ENCODE measurements around the gene TBCCD1. TPM values are rescaled to one million over a fixed set of nuclear protein-coding genes. Genes with fewer than 3 reads are reported as not detected.

The TBCCD1 gene
- total RNA-seq, 1 donor from 2014 or later = 12.5 TPM

DNA sequence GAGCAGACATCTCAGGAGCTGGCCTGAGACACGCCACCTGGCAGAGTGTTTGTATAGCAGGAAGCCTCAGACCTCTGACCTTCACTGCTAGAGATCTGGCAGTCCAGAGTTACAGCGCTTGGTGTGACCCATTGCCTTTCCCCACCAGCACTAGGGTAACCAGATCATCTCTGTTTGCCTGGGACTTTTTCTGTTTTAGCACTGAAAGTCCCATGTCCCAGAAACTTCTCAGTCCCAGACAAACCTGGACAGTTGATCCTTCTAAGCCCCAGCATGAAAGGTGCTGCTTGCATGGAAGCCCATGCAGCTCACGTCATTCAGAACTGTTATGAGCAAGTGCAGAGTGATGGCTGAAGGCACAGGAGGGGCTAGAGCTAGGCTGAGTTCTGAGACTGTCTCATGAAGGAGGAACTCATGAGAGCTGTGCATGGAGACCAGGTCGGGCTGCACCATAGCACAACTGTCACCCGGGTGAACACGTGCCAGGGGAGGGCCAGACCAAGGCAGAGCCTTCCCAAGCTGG is 27.5 kb upstream of the TBCCD1 start:
- H3K9me3 Mint-ChIP-seq (ENCODE audit: unreplicated experiment) = no peaks in the 10 kb centered on the region
- peaks cover 3% of the 10 kb centered on the region for H3K27me3 Mint-ChIP-seq (ENCODE audit: unreplicated experiment)
- H3K27ac Mint-ChIP-seq (ENCODE audit: unreplicated experiment) = no peak overlapping the region
- TF ChIP-seq, protein P1, sequence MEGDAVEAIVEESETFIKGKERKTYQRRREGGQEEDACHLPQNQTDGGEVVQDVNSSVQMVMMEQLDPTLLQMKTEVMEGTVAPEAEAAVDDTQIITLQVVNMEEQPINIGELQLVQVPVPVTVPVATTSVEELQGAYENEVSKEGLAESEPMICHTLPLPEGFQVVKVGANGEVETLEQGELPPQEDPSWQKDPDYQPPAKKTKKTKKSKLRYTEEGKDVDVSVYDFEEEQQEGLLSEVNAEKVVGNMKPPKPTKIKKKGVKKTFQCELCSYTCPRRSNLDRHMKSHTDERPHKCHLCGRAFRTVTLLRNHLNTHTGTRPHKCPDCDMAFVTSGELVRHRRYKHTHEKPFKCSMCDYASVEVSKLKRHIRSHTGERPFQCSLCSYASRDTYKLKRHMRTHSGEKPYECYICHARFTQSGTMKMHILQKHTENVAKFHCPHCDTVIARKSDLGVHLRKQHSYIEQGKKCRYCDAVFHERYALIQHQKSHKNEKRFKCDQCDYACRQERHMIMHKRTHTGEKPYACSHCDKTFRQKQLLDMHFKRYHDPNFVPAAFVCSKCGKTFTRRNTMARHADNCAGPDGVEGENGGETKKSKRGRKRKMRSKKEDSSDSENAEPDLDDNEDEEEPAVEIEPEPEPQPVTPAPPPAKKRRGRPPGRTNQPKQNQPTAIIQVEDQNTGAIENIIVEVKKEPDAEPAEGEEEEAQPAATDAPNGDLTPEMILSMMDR (IDR thresholded peaks at IDR 0.05; ENCODE audit: partially characterized antibody, unreplicated experiment) = no peak
- H3K4me1 Mint-ChIP-seq (ENCODE audit: low read depth, unreplicated experiment) = no peaks in the 10 kb centered on the region
- H3K4me3 Mint-ChIP-seq (ENCODE audit: unreplicated experiment) = no peak overlapping the region
- DNase-seq = no peak
- no peaks in the 10 kb centered on the region for H3K36me3 Mint-ChIP-seq (ENCODE audit: unreplicated experiment)

DNA sequence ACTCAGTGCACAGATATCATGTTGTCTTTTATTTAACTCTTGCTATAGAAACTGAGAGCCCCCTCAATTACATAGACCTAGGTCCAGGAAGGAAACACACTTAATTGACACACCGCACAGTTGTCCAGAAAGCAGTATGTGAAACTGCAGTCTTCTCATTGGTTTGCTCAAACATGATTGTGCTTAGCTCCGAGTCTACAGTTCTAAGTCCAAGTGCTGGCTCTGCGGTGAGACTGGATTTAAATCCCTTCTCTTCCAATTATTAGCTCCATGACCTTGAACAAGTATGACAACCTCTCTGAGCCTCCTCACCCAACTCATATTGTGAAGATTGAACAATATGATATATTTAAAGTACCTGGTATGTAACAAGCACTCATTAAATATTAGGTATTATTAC is 26.7 kb upstream of the TBCCD1 start:
- no peak overlapping the region for H3K27ac Mint-ChIP-seq (ENCODE audit: unreplicated experiment)
- TF ChIP-seq, protein P1 (IDR thresholded peaks at IDR 0.05; ENCODE audit: partially characterized antibody, unreplicated experiment) = no peak
- H3K27me3 Mint-ChIP-seq (ENCODE audit: unreplicated experiment) = peaks cover 3% of the 10 kb centered on the region
- no peaks in the 10 kb centered on the region for H3K36me3 Mint-ChIP-seq (ENCODE audit: unreplicated experiment)
- H3K9me3 Mint-ChIP-seq (ENCODE audit: unreplicated experiment) = no peaks in the 10 kb centered on the region
- H3K4me1 Mint-ChIP-seq (ENCODE audit: low read depth, unreplicated experiment) = no peaks in the 10 kb centered on the region
- H3K4me3 Mint-ChIP-seq (ENCODE audit: unreplicated experiment) = no peak overlapping the region
- no peak for DNase-seq

DNA sequence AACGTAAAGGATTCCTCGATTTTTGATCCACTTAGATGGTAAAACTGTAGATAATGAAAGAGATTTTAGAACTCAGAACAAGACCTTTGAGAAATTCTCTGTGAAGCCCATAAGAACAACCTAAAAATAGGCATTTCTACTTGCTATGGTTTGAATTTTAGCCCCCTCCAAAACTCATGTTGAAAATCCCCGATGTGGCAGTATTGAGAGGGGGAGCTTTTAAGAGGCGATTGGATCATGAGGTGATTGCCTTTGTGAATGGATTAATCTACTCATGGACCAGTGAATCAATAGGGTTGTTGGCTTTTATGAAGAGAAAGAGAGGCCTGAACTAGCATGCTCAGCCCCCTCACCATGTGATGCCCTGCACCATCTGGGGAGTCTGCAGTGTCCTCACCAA is 25.5 kb upstream of the TBCCD1 start:
- TF ChIP-seq, protein P1 (IDR thresholded peaks at IDR 0.05; ENCODE audit: partially characterized antibody, unreplicated experiment) = no peak
- DNase-seq = no peak
- Mint-ChIP-seq H3K4me1 (ENCODE audit: low read depth, unreplicated experiment) (no peaks in the 10 kb centered on the region), H3K9me3 (ENCODE audit: unreplicated experiment) (no peaks in the 10 kb centered on the region), H3K27ac (ENCODE audit: unreplicated experiment) (no peak overlapping the region), H3K27me3 (ENCODE audit: unreplicated experiment) (no peaks in the 10 kb centered on the region), H3K4me3 (ENCODE audit: unreplicated experiment) (no peak overlapping the region), H3K36me3 (ENCODE audit: unreplicated experiment) (no peaks in the 10 kb centered on the region)

DNA sequence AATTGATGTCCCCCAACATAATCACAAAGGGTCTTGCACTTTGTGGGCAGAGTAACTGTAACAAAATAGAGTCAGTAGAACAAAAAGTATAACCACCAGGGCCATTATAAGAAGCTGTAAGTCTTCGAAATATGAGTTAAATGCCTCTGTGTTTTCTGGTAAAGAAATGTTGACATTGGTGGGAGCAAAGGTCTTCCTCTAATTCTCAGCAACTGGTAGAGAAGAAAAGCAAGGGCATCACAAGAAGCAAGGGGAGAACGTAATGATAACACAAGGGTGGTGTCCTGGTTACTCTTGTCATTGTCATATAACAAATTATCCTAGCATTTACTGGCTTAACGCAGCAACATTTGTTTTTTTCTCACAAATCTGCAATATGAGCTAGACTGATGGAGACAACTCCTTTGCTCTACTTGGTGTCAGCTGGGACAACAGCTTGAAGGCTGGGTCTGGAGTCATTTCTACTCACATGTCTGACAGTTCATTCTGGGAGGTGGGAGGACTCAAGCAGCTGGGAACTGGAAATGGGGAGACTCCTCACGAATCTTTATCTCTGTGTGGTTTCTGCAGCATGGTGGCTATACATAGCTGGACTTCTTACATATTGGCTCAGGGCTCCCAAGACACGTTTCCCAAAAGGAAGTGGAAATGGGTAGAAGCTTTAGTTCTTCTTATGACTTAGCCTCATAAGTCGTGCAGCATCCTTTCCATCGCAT is 23.6 kb upstream of the TBCCD1 start:
- no peak for DNase-seq
- no peaks in the 10 kb centered on the region for H3K36me3 Mint-ChIP-seq (ENCODE audit: unreplicated experiment)
- H3K4me3 Mint-ChIP-seq (ENCODE audit: unreplicated experiment) = no peak overlapping the region
- no peaks in the 10 kb centered on the region for H3K9me3 Mint-ChIP-seq (ENCODE audit: unreplicated experiment)
- TF ChIP-seq, protein P1 (IDR thresholded peaks at IDR 0.05; ENCODE audit: partially characterized antibody, unreplicated experiment) = no peak
- H3K27ac Mint-ChIP-seq (ENCODE audit: unreplicated experiment) = no peak overlapping the region
- no peaks in the 10 kb centered on the region for H3K27me3 Mint-ChIP-seq (ENCODE audit: unreplicated experiment)
- H3K4me1 Mint-ChIP-seq (ENCODE audit: low read depth, unreplicated experiment) = no peaks in the 10 kb centered on the region

DNA sequence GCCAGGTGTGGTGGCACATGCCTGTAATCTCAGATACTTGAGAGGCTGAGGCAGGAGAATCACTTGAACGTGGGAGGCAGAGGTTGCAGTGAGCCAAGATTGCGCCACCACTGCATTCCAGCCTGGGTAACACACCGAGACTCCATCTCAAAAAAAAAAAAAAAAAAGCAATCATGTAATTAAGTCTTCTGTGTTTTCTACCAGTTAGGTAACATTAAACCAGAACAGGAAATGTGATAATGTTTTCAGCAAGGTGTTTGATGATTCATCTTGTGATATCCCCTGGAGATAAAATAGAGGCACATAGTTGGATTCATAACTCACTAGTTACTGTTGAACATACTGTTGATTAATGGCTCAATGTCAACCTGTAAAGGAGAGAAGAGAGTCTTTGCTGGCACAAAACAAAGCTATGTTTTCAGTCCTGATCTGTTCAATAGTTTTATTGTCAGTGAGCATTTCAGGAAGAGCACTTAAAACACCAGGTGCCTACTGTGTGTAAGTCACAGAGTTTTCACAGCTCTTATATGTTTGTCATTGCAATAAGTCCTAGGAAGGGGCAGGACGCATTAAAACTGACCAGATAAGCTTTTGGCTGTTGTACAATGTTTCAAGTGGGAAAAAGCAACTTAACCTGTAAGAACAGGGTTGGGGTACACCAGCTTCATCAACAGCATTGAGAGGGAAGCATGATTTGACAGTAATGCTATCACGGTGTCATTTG is 22.9 kb upstream of the TBCCD1 start:
- no peaks in the 10 kb centered on the region for H3K27me3 Mint-ChIP-seq (ENCODE audit: unreplicated experiment)
- TF ChIP-seq, protein P1 (IDR thresholded peaks at IDR 0.05; ENCODE audit: partially characterized antibody, unreplicated experiment) = no peak
- H3K27ac Mint-ChIP-seq (ENCODE audit: unreplicated experiment) = no peak overlapping the region
- DNase-seq = no peak
- H3K4me1 Mint-ChIP-seq (ENCODE audit: low read depth, unreplicated experiment) = no peaks in the 10 kb centered on the region
- no peaks in the 10 kb centered on the region for H3K36me3 Mint-ChIP-seq (ENCODE audit: unreplicated experiment)
- H3K9me3 Mint-ChIP-seq (ENCODE audit: unreplicated experiment) = no peaks in the 10 kb centered on the region
- H3K4me3 Mint-ChIP-seq (ENCODE audit: unreplicated experiment) = no peak overlapping the region

Data from glutamatergic neuron (in vitro differentiated cells).